ENCODE measurements around the gene SETD1A. TPM values are rescaled to one million over a fixed set of nuclear protein-coding genes. Genes with fewer than 3 reads are reported as not detected.
A peak's percentile ranks its signal among the peaks of the same experiment; 100 is the strongest.

Gene SETD1A
- total and polyA plus RNA-seq, 5 experiments from 2014 or later, result 0.35 to 44.3 (median 2.0) TPM

- no peaks in the 10 kb centered on the region for H3K27me3 Mint-ChIP-seq
- no peak overlapping the region for H3K4me3 Mint-ChIP-seq
- POLR2A ChIA-PET, result no interaction called here
- H3K27ac Mint-ChIP-seq, result peak overlapping the region in 2 of 10 donors; percentile 16 to 35
- no peaks in the 10 kb centered on the region for H3K9me3 Mint-ChIP-seq
- no peaks in the 10 kb centered on the region for H3K36me3 Mint-ChIP-seq
- no peak for DNase-seq
- no peak for ATAC-seq
- H3K4me1 Mint-ChIP-seq, result peaks cover 0 to 4% (median 1%) of the 10 kb centered on the region in 4 donors
Observed at GRCh38 chr16:31025339-31025738, 67.8 kb downstream of the SETD1A start.

GRCh38 chr16:31029272-31029671 is 71.7 kb downstream of the SETD1A start:
- Mint-ChIP-seq H3K27ac (peak overlapping the region in 2 of 10 donors; percentile 12 to 15), H3K27me3 (peaks cover 0 to 3% (median 0%) of the 10 kb centered on the region in 5 donors), H3K4me3 (no peak overlapping the region), H3K4me1 (peaks cover 9 to 24% (median 18%) of the 10 kb centered on the region in 4 donors), H3K36me3 (peaks cover 0 to 4% (median 0%) of the 10 kb centered on the region in 3 donors), H3K9me3 (no peaks in the 10 kb centered on the region)
- ATAC-seq, result no peak
- POLR2A ChIA-PET, result no interaction called here
- DNase-seq, result no peak

- no peak for ATAC-seq
- POLR2A ChIA-PET, result interaction anchor here (0.6 to 3.6 kb wide), 2 partner anchors 111 to 139 kb away, joined by 4 to 16 read pairs; no protein-coding TSS in a partner anchor
- H3K36me3 Mint-ChIP-seq, result peaks cover 0 to 16% (median 0%) of the 10 kb centered on the region in 3 donors
- no peaks in the 10 kb centered on the region for H3K9me3 Mint-ChIP-seq
- peaks cover 0 to 3% (median 0%) of the 10 kb centered on the region in 5 donors for H3K27me3 Mint-ChIP-seq
- H3K4me1 Mint-ChIP-seq, result peaks cover 12 to 35% (median 32%) of the 10 kb centered on the region in 4 donors
- no peak for DNase-seq
- H3K4me3 Mint-ChIP-seq, result peak overlapping the region in 2 of 10 donors; percentile 22 to 39
- H3K27ac Mint-ChIP-seq, result peak overlapping the region in 7 of 10 donors; percentile 25 to 99 (median 99)
Observed at GRCh38 chr16:31031276-31031675, 73.7 kb downstream of the SETD1A start.

- Mint-ChIP-seq H3K27me3 (peaks cover 0 to 3% (median 0%) of the 10 kb centered on the region in 5 donors), H3K4me1 (peaks cover 16 to 39% (median 34%) of the 10 kb centered on the region in 4 donors), H3K4me3 (peak within 1 kb of the TSS; percentile 95 to 100 (median 98)), H3K27ac (peak within 1 kb of the TSS; percentile 93 to 100 (median 99)), H3K36me3 (peaks cover 0 to 24% (median 0%) of the 10 kb centered on the region in 3 donors), H3K9me3 (no peaks in the 10 kb centered on the region)
- POLR2A ChIA-PET, result interaction anchor here (0.5 to 3.6 kb wide), 7 partner anchors 41 to 521 kb away, joined by 3 to 26 read pairs (median 6); partner anchors contain the start of genes FUS, KAT8, ZNF646 and ZNF668
- DNase-seq (peak; percentile 92 to 99 (median 97)), ATAC-seq (peak; percentile 77 to 84)
Observed at GRCh38 chr16:31032736-31033708, 75.5 kb downstream of the SETD1A start, which contains the start of gene STX4. TSS of gene STX4 (plus strand) at chr16:31033558. CDS start at chr16:31033806, 248 bp downstream.

GRCh38 chr16:31033709-31034492 is 76.3 kb downstream of the SETD1A start:
- Mint-ChIP-seq H3K9me3 (no peaks in the 10 kb centered on the region), H3K36me3 (peaks cover 0 to 28% (median 3%) of the 10 kb centered on the region in 3 donors), H3K4me3 (peak overlapping the region; percentile 95 to 100 (median 98)), H3K27ac (peak overlapping the region; percentile 93 to 100 (median 99)), H3K27me3 (peaks cover 0 to 3% (median 0%) of the 10 kb centered on the region in 5 donors), H3K4me1 (peaks cover 19 to 39% (median 34%) of the 10 kb centered on the region in 4 donors)
- DNase-seq (peak; percentile 76 to 91 (median 84)), ATAC-seq (peak; percentile 24 to 46)
- POLR2A ChIA-PET, result interaction anchor here (0.6 to 3.6 kb wide), 7 partner anchors 16 to 146 kb away, joined by 3 to 26 read pairs (median 4); partner anchors contain the start of genes FUS, KAT8, ZNF646 and ZNF668

Other genes with a start within 250 kb of the SETD1A start
- gene PHKG2, start 209.3 kb upstream of the SETD1A start, total RNA-seq, result 10 to 100 TPM; 50.2 to 53.7 TPM
- 10 to 100 TPM; 39.7 to 43.1 (median 40.6) TPM for gene PHKG2, start 209.3 kb upstream of the SETD1A start, polyA plus RNA-seq
- gene CFAP119, start 195.7 kb upstream of the SETD1A start, total RNA-seq, result 1 to 10 TPM; 2.0 to 4.1 TPM
- under 1 TPM; 0.11 to 0.38 (median 0.31) TPM for gene CFAP119, start 195.7 kb upstream of the SETD1A start, polyA plus RNA-seq
- 100 to 1,000 TPM; 112 to 114 TPM for gene RNF40, start 195.4 kb upstream of the SETD1A start, total RNA-seq
- 10 to 100 TPM; 24.4 to 52.4 (median 27.2) TPM for gene RNF40, start 195.4 kb upstream of the SETD1A start, polyA plus RNA-seq
- 1 to 10 TPM; 9.3 to 10.0 TPM for gene ZNF629, start 170.5 kb upstream of the SETD1A start, total RNA-seq
- gene ZNF629, start 170.5 kb upstream of the SETD1A start, polyA plus RNA-seq, result 1 to 10 TPM in 1 of 3 donors, under 1 TPM in 2; 0.17 to 2.5 (median 0.91) TPM
- gene BCL7C, start 63.7 kb upstream of the SETD1A start, total RNA-seq, result 10 to 100 TPM; 24.2 to 24.6 TPM
- 10 to 100 TPM; 33.9 to 38.8 (median 34.7) TPM for gene BCL7C, start 63.7 kb upstream of the SETD1A start, polyA plus RNA-seq
- gene CTF1, start 61.1 kb upstream of the SETD1A start, total RNA-seq, result 1 to 10 TPM; 1.0 to 1.3 TPM
- under 1 TPM in 1 of 3 donors, not detected in 2; 0.14 TPM for gene CTF1, start 61.1 kb upstream of the SETD1A start, polyA plus RNA-seq
- gene FBXL19, start 34.2 kb upstream of the SETD1A start, total RNA-seq, result 10 to 100 TPM; 13.1 to 16.8 TPM
- under 1 TPM; 0.06 to 0.29 (median 0.16) TPM for gene FBXL19, start 34.2 kb upstream of the SETD1A start, polyA plus RNA-seq
- gene ORAI3, start 8.7 kb upstream of the SETD1A start, total RNA-seq, result 10 to 100 TPM; 18.6 to 20.8 TPM
- 10 to 100 TPM; 15.2 to 16.0 (median 15.5) TPM for gene ORAI3, start 8.7 kb upstream of the SETD1A start, polyA plus RNA-seq
- gene HSD3B7, start 27.5 kb downstream of the SETD1A start, total RNA-seq, result 1 to 10 TPM; 1.2 to 1.9 TPM
- under 1 TPM in 2 of 3 donors, not detected in 1; 0.07 to 0.08 TPM for gene HSD3B7, start 27.5 kb downstream of the SETD1A start, polyA plus RNA-seq
- gene STX1B, start 52.9 kb downstream of the SETD1A start, total RNA-seq, result 1 to 10 TPM; 2.9 to 3.9 TPM
- under 1 TPM in 2 of 3 donors, not detected in 1; 0.07 to 0.49 TPM for gene STX1B, start 52.9 kb downstream of the SETD1A start, polyA plus RNA-seq
- gene STX4, start 75.8 kb downstream of the SETD1A start, total RNA-seq, result 100 to 1,000 TPM in 1 of 2 experiments, 10 to 100 TPM in 1; 97.9 to 100 TPM
- gene STX4, start 75.8 kb downstream of the SETD1A start, polyA plus RNA-seq, result 10 to 100 TPM; 23.2 to 31.3 (median 23.7) TPM
- 10 to 100 TPM; 11.7 to 13.7 TPM for gene ZNF668, start 116.5 kb downstream of the SETD1A start, total RNA-seq
- 1 to 10 TPM; 4.2 to 9.1 (median 7.5) TPM for gene ZNF668, start 116.5 kb downstream of the SETD1A start, polyA plus RNA-seq
- gene ZNF646, start 116.7 kb downstream of the SETD1A start, total RNA-seq, result 10 to 100 TPM; 33.2 to 35.7 TPM
- gene ZNF646, start 116.7 kb downstream of the SETD1A start, polyA plus RNA-seq, result 1 to 10 TPM; 2.8 to 9.1 (median 4.0) TPM
- gene PRSS53, start 131.2 kb downstream of the SETD1A start, total RNA-seq, result 10 to 100 TPM; 11.1 to 11.4 TPM
- gene PRSS53, start 131.2 kb downstream of the SETD1A start, polyA plus RNA-seq, result under 1 TPM; 0.49 to 0.54 (median 0.51) TPM
- 10 to 100 TPM; 42.0 to 47.8 TPM for gene VKORC1, start 137.0 kb downstream of the SETD1A start, total RNA-seq
- 100 to 1,000 TPM in 1 of 3 donors, 10 to 100 TPM in 2; 98.2 to 109 (median 99.1) TPM for gene VKORC1, start 137.0 kb downstream of the SETD1A start, polyA plus RNA-seq
- 10 to 100 TPM; 17.1 to 19.7 TPM for gene BCKDK, start 150.6 kb downstream of the SETD1A start, total RNA-seq
- 10 to 100 TPM; 20.8 to 30.8 (median 23.4) TPM for gene BCKDK, start 150.6 kb downstream of the SETD1A start, polyA plus RNA-seq
- 100 to 1,000 TPM; 118 to 123 TPM for gene KAT8, start 159.9 kb downstream of the SETD1A start, total RNA-seq
- 10 to 100 TPM; 58.0 to 90.5 (median 67.4) TPM for gene KAT8, start 159.9 kb downstream of the SETD1A start, polyA plus RNA-seq
- not detected for gene PRSS8, start 178.0 kb downstream of the SETD1A start, total RNA-seq
- gene PRSS8, start 178.0 kb downstream of the SETD1A start, polyA plus RNA-seq, result not detected
- under 1 TPM; 0.63 to 0.83 TPM for gene PRSS36, start 192.3 kb downstream of the SETD1A start, total RNA-seq
- gene PRSS36, start 192.3 kb downstream of the SETD1A start, polyA plus RNA-seq, result 1 to 10 TPM in 2 of 3 donors, under 1 TPM in 1; 0.79 to 3.5 (median 1.4) TPM
- gene FUS, start 222.4 kb downstream of the SETD1A start, total RNA-seq, result 100 to 1,000 TPM; 607 to 637 TPM
- 100 to 1,000 TPM; 118 to 163 (median 149) TPM for gene FUS, start 222.4 kb downstream of the SETD1A start, polyA plus RNA-seq
- gene PYCARD, start 245.0 kb downstream of the SETD1A start, total RNA-seq, result 10 to 100 TPM; 22.0 to 22.2 TPM
- gene PYCARD, start 245.0 kb downstream of the SETD1A start, polyA plus RNA-seq, result 10 to 100 TPM; 39.3 to 65.2 (median 39.7) TPM

Measured in naive thymus-derived CD8-positive, alpha-beta T cell (primary cell).